ENCODE results near the gene TMCO2. TPM values are rescaled to one million over a fixed set of nuclear protein-coding genes. Genes with fewer than 3 reads are reported as not detected.

The TMCO2 gene
- total and polyA plus RNA-seq, 2 experiments from 2014 or later, result not detected

GRCh38 chr1:40239626-40240025, 8.1 kb upstream of the TMCO2 start (continued):
- TF ChIP-seq CTCF (conservative IDR thresholded peaks at IDR 0.05; ENCODE audit: low read depth in 2 of 2) (no peak), JUNB (IDR thresholded peaks at IDR 0.05; ENCODE audit: unreplicated experiment) (no peak), CREB1 (CRISPR knock-in tag; IDR thresholded peaks at IDR 0.05; ENCODE audit: low read depth) (no peak), NANOG (IDR thresholded peaks at IDR 0.05; ENCODE audit: borderline replicate concordance) (no peak), ETS1 (IDR thresholded peaks at IDR 0.05) (no peak), STAT1 (IDR thresholded peaks at IDR 0.05; ENCODE audit: unreplicated experiment) (no peak), EZH2 (IDR thresholded peaks at IDR 0.05; ENCODE audit: low read depth, unreplicated experiment) (no peak), POLR2AphosphoS5 (IDR thresholded peaks at IDR 0.05; ENCODE audit: low read depth) (no peak), EZH2phosphoT487 (IDR thresholded peaks at IDR 0.05; ENCODE audit: unreplicated experiment) (no peak)

GRCh38 chr1:40240390-40240789, 7.3 kb upstream of the TMCO2 start:
- Histone ChIP-seq H2AFZ (no peak overlapping the region), H3K4me2 (no peak overlapping the region), H3K36me3 (ENCODE audit: insufficient read depth) (peaks cover 27% of the 10 kb centered on the region; the same call in 1 of the 2 replicates), H4K20me1 (replicated peaks; ENCODE audit: insufficient read depth) (peaks cover 9% of the 10 kb centered on the region; the same call in 1 of the 2 replicates), H3K79me2 (replicated peaks; ENCODE audit: insufficient read depth) (no peaks in the 10 kb centered on the region), H3K9me2 (ENCODE audit: insufficient read depth) (no peaks in the 10 kb centered on the region), H3F3A (replicated peaks; ENCODE audit: low read depth) (no peaks in the 10 kb centered on the region), H3K27ac (ENCODE audit: low read depth) (no peak overlapping the region), H3K4me1 (ENCODE audit: insufficient read depth) (no peaks in the 10 kb centered on the region), H3K4me3 (no peak overlapping the region), H3K27me3 (ENCODE audit: insufficient read depth) (no peaks in the 10 kb centered on the region)
- no peak for ATAC-seq
- TF ChIP-seq ZNF114 (CRISPR knock-in tag; IDR thresholded peaks at IDR 0.05) (no peak), ETS1 (IDR thresholded peaks at IDR 0.05) (no peak), CREB1 (CRISPR knock-in tag; IDR thresholded peaks at IDR 0.05; ENCODE audit: low read depth) (no peak), EZH2 (IDR thresholded peaks at IDR 0.05; ENCODE audit: low read depth, unreplicated experiment) (no peak), STAT1 (IDR thresholded peaks at IDR 0.05; ENCODE audit: unreplicated experiment) (no peak), EZH2phosphoT487 (IDR thresholded peaks at IDR 0.05; ENCODE audit: unreplicated experiment) (no peak), ZNF331 (CRISPR knock-in tag; IDR thresholded peaks at IDR 0.05; ENCODE audit: low read depth) (no peak), NANOG (IDR thresholded peaks at IDR 0.05; ENCODE audit: borderline replicate concordance) (no peak)
- Mint-ChIP-seq H3K36me3 (ENCODE audit: low read depth) (peaks cover 25% of the 10 kb centered on the region), H3K4me1 (no peaks in the 10 kb centered on the region), H3K27me3 (ENCODE audit: insufficient read depth, low read depth, poor library complexity) (no peaks in the 10 kb centered on the region), H3K4me3 (no peak overlapping the region), H3K9me3 (no peaks in the 10 kb centered on the region), H3K27ac (no peak overlapping the region)
- DNase-seq (ENCODE audit: low spot score), result no peak

All from GM23338 (cell line).